Nephron (organoid): ENCODE data around the gene CCSER1.
"Not testable (repeated sequence)": the region's sequence is repeated elsewhere in the genome, so short reads cannot be mapped to it uniquely, and the experiment has no call there.

Source experiments
- H3K27ac Mint-ChIP-seq, 3 experiments: 2 replicates each; pipeline ENCODE4 v1.8.0; 2020; ENCODE audit warnings: mixed read lengths in 3 of 3, mild to moderate bottlenecking in 2 of 3, moderate library complexity in 1 of 3
- H3K27me3 Mint-ChIP-seq: 2 replicates; pipeline ENCODE4 v1.8.0; 2021; ENCODE audit warnings: low read depth, mild to moderate bottlenecking, moderate library complexity, mixed read lengths
- H3K36me3 Mint-ChIP-seq: 2 replicates; pipeline ENCODE4 v1.8.0; 2020; ENCODE audit warnings: low read depth, mixed read lengths
- H3K4me1 Mint-ChIP-seq: 2 replicates; pipeline ENCODE4 v1.8.0; 2020; ENCODE audit warnings: mixed read lengths
- H3K4me3 Mint-ChIP-seq, 3 experiments: 2 replicates each; pipeline ENCODE4 v1.8.0; 2020; ENCODE audit warnings: mild to moderate bottlenecking in 3 of 3, mixed read lengths in 3 of 3, moderate library complexity in 2 of 3
- H3K9me3 Mint-ChIP-seq: 2 replicates; pipeline ENCODE4 v1.8.0; 2020; ENCODE audit warnings: mixed read lengths
- TF ChIP-seq, protein P1 (sequence below), 3 experiments: fragments of 200-600 bp; sonication (generic); IDR thresholded peaks; one replicate each; pipeline ENCODE4 v1.5.0; 2021; ENCODE audit warnings: antibody characterized with exemption in 3 of 3; ENCODE audit not compliant: unreplicated experiment in 3 of 3

Gene CCSER1

DNA sequence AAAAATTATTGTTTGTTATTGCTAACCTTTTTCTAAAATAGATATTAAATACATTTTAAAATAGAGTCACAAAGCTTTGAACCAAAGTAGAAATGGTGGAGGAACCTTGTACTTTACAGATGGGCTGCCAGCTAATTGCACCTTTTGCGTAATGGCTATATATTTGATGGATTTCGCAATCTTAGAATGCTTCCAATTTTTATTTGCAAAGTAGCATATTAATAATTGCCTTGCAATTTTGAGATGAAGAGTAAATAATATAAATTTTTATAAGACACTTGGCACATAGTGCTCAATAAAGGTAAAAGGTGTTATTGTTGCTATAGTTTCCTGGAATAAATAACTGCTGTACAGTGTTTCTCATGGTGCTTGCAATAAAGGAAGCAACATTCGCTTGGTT is 533.5 kb downstream of the CCSER1 start:
- Mint-ChIP-seq H3K9me3 (peaks cover 2% of the 10 kb centered on the region), H3K27ac (no peak overlapping the region), H3K4me3 (no peak overlapping the region), H3K36me3 (peaks cover 3% of the 10 kb centered on the region), H3K4me1 (no peaks in the 10 kb centered on the region), H3K27me3 (no peaks in the 10 kb centered on the region)
- TF ChIP-seq, protein P1, sequence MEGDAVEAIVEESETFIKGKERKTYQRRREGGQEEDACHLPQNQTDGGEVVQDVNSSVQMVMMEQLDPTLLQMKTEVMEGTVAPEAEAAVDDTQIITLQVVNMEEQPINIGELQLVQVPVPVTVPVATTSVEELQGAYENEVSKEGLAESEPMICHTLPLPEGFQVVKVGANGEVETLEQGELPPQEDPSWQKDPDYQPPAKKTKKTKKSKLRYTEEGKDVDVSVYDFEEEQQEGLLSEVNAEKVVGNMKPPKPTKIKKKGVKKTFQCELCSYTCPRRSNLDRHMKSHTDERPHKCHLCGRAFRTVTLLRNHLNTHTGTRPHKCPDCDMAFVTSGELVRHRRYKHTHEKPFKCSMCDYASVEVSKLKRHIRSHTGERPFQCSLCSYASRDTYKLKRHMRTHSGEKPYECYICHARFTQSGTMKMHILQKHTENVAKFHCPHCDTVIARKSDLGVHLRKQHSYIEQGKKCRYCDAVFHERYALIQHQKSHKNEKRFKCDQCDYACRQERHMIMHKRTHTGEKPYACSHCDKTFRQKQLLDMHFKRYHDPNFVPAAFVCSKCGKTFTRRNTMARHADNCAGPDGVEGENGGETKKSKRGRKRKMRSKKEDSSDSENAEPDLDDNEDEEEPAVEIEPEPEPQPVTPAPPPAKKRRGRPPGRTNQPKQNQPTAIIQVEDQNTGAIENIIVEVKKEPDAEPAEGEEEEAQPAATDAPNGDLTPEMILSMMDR (IDR thresholded peaks at IDR 0.05; ENCODE audit: unreplicated experiment in 3 of 3), result no peak

DNA sequence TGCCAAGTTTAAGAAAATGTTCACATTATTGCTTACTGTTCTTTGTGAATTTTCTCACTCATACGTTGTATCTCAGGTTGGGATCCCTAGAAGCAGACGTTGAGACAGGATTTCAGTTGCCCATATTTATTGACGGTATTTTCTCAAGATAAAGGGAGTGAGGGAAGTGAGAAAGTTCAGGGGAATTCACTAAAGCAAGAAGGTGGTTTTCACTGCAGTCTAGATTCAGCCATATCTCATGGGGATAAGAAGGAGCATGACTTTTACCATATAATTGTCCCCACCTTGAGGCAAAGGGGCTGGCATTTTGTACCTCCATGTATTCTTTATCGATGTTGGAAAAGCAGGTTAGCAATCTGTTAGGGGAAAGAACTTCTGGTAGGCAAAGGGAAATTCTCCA is 543.0 kb downstream of the CCSER1 start:
- H3K27ac Mint-ChIP-seq, result no peak overlapping the region
- peaks cover 12% of the 10 kb centered on the region for H3K9me3 Mint-ChIP-seq
- H3K4me3 Mint-ChIP-seq, result no peak overlapping the region
- TF ChIP-seq, protein P1 (IDR thresholded peaks at IDR 0.05; ENCODE audit: unreplicated experiment in 3 of 3), result no peak
- H3K27me3 Mint-ChIP-seq, result no peaks in the 10 kb centered on the region
- H3K4me1 Mint-ChIP-seq, result no peaks in the 10 kb centered on the region
- peaks cover 10% of the 10 kb centered on the region for H3K36me3 Mint-ChIP-seq

DNA sequence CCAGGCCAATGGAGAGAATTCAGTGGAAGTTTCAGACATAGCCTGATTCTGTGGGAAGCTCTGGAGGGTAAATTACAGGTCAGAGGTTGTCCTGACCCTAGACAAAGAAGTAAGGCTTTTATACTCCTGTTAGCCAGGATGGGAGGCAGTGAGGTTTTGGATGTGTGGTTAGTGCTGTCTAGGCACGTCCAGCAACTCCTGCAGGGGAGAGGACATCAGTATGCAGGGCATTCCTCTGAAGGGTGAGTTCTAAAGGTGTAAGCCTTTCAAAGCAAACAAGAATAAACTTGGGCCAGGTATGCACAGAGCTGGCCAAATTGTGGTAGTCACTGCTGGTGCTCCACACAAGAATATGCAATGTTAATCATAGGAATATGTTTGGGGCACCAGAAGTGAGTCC is 562.5 kb downstream of the CCSER1 start:
- Mint-ChIP-seq H3K4me1 (no peaks in the 10 kb centered on the region), H3K4me3 (no peak overlapping the region), H3K27me3 (no peaks in the 10 kb centered on the region), H3K9me3 (no peaks in the 10 kb centered on the region), H3K27ac (no peak overlapping the region), H3K36me3 (no peaks in the 10 kb centered on the region)
- TF ChIP-seq, protein P1 (IDR thresholded peaks at IDR 0.05; ENCODE audit: unreplicated experiment in 3 of 3), result no peak

DNA sequence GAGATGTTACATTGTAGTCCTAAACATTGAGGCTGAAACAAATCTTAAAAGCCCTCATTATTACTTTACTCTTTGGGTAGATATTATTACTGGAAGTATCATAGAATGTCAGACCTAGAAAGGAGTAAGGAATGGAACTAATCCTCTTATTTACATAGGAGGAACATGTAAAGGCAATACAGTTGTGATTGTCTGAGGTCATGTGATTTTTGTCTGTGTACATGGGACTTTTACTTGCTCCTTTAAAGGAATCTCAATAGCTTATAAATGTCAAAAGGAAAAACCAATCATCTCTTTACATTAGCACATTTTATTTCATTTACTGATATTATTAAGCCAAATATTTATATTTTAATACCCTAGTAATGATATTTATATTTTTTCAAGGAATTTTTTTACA is 568.2 kb downstream of the CCSER1 start:
- H3K27ac Mint-ChIP-seq, result no peak overlapping the region
- H3K4me3 Mint-ChIP-seq, result no peak overlapping the region
- no peaks in the 10 kb centered on the region for H3K36me3 Mint-ChIP-seq
- no peaks in the 10 kb centered on the region for H3K27me3 Mint-ChIP-seq
- TF ChIP-seq, protein P1 (IDR thresholded peaks at IDR 0.05; ENCODE audit: unreplicated experiment in 3 of 3), result no peak
- no peaks in the 10 kb centered on the region for H3K9me3 Mint-ChIP-seq
- no peaks in the 10 kb centered on the region for H3K4me1 Mint-ChIP-seq

DNA sequence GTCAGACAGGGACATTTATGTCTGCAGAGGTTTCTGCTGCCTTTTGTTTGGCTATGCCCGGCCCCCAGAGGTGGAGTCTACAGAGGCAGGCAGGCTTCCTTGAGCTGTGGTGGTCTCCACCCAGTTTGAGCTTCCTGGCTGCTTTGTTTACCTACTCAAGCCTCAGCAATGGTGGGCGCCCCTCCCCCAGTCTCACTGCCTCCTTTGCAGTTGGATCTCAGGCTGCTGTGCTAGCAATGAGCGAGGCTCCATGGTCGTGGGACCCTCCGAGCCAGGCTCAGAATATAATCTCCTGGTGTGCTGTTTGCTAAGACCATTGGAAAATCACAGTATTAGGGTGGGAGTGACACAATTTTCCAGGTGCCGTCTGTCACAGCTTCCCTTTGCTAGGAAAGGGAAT is 578.3 kb downstream of the CCSER1 start:
- not testable (repeated sequence) for H3K27ac Mint-ChIP-seq, H3K27me3 Mint-ChIP-seq
- H3K9me3 Mint-ChIP-seq, result peaks cover 29% of the 10 kb centered on the region

DNA sequence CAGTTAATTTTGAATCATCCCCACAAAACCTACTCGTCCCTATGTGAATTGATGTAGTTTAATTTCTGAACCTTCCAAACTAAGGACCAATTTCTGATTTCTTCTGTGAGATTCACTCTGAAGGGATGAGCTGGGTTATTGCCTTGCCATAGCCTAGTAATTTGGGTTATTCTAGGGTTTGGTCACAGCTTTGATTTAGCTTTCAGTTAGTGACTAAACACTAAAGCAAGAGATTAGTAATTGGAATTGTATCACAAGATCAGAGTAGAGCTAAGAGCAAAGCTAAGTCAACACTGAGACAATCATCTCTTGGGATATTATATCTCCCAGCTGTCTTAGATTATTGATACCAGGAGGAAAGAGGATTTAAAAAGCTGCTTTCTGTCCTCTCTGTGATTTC is 588.0 kb downstream of the CCSER1 start:
- Mint-ChIP-seq H3K4me1 (no peaks in the 10 kb centered on the region), H3K4me3 (no peak overlapping the region), H3K9me3 (no peaks in the 10 kb centered on the region), H3K27me3 (no peaks in the 10 kb centered on the region), H3K36me3 (no peaks in the 10 kb centered on the region), H3K27ac (no peak overlapping the region)
- TF ChIP-seq, protein P1 (IDR thresholded peaks at IDR 0.05; ENCODE audit: unreplicated experiment in 3 of 3), result no peak

More for the DNA sequence above, 578.3 kb downstream of the CCSER1 start:
- not testable (repeated sequence) for H3K4me1 Mint-ChIP-seq, H3K4me3 Mint-ChIP-seq, H3K36me3 Mint-ChIP-seq
